MCF 10A (cell line): Measurements from ENCODE around the gene YTHDF1. TPM values are rescaled to one million over a fixed set of nuclear protein-coding genes. Genes with fewer than 3 reads are reported as not detected.

Experiments
- BruUV-seq: library from RNA; stranded (reverse); fragments of 400-500 nt; replicated peaks from 2 replicates; lab custom pipeline; 2021; lab: Mats Ljungman, UMichigan
- CTCF ChIA-PET: fragments of 300-600 bp; sonication (Branson Sonifier 250); formaldehyde crosslinking; extraction: SDS; loops from one replicate; lab custom pipeline; 2021; ENCODE audit warnings: antibody characterized with exemption, inconsistent platforms; lab: Yijun Ruan, JAX
- POLR2A ChIA-PET: fragments of 300-600, 350-650 bp; sonication (Branson Sonifier 250); formaldehyde crosslinking; extraction: SDS; loops from one replicate; lab custom pipeline; 2020; ENCODE audit warnings: antibody characterized with exemption, inconsistent platforms; lab: Yijun Ruan, JAX
- DNase-seq: peaks from one replicate; pipeline ENCODE4 v3.0.0-alpha.2; 2018; ENCODE audit not compliant: unreplicated experiment
- H3K27ac Mint-ChIP-seq: one replicate; pipeline ENCODE4 v1.8.0; 2022; ENCODE audit warnings: mild to moderate bottlenecking, low read depth, mixed read lengths; ENCODE audit not compliant: unreplicated experiment
- H3K27me3 Mint-ChIP-seq: one replicate; pipeline ENCODE4 v1.8.0; 2022; ENCODE audit warnings: mixed read lengths; ENCODE audit not compliant: insufficient read depth, unreplicated experiment
- H3K36me3 Mint-ChIP-seq: one replicate; pipeline ENCODE4 v1.8.0; 2022; ENCODE audit warnings: mild to moderate bottlenecking, moderate library complexity, mixed read lengths; ENCODE audit not compliant: insufficient read depth, unreplicated experiment
- H3K4me1 Mint-ChIP-seq: one replicate; pipeline ENCODE4 v1.8.0; 2022; ENCODE audit warnings: mixed read lengths; ENCODE audit not compliant: insufficient read depth, unreplicated experiment
- H3K4me3 Mint-ChIP-seq: one replicate; pipeline ENCODE4 v1.8.0; 2022; ENCODE audit warnings: mild to moderate bottlenecking, moderate library complexity, mixed read lengths; ENCODE audit not compliant: unreplicated experiment
- H3K9me3 Mint-ChIP-seq: one replicate; pipeline ENCODE4 v1.8.0; 2022; ENCODE audit warnings: mixed read lengths; ENCODE audit not compliant: unreplicated experiment
- intact Hi-C: fragments of 100-400 bp; cut with micrococcal nuclease; formaldehyde crosslinking; loops from 2 replicates; pipeline ENCODE4 v1.14.1; 2022
- total RNA-seq: library from RNA; stranded (reverse); gene quantifications from 2 replicates; pipeline ENCODE4 v1.2.3, GENCODE V29; 2022
- TF ChIP-seq, protein P1 (sequence below): fragments of 200-600 bp; IDR thresholded peaks from one replicate; pipeline ENCODE4 v1.8.0; 2022; ENCODE audit warnings: antibody characterized with exemption, mild to moderate bottlenecking; ENCODE audit not compliant: unreplicated experiment

YTHDF1 gene
- total RNA-seq, 1 experiment from 2014 or later, result 49.5 TPM

DNA sequence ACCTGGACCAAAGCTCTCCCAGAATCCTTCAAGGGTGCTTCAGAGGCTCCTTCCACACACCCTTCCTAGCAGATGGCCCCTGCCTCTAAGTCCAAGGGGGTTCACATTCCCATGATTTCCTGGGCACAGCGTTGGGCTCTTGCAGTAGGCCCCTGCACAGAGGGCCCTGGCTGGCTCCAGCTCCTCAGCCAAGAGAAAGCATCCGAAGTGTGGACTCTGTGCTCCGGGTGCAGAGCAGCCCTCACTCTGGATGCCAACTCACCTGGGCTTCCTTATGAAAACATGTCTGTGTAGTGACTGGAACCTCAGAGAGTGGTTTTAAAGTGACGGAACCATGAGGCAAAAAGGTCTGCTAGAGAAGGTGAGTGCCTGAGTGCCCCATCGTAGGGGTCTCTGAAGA lies 11.6 kb downstream of the YTHDF1 start:
- no TSS peak for BruUV-seq
- H3K9me3 Mint-ChIP-seq, result no peaks in the 10 kb centered on the region
- TF ChIP-seq, protein P1, sequence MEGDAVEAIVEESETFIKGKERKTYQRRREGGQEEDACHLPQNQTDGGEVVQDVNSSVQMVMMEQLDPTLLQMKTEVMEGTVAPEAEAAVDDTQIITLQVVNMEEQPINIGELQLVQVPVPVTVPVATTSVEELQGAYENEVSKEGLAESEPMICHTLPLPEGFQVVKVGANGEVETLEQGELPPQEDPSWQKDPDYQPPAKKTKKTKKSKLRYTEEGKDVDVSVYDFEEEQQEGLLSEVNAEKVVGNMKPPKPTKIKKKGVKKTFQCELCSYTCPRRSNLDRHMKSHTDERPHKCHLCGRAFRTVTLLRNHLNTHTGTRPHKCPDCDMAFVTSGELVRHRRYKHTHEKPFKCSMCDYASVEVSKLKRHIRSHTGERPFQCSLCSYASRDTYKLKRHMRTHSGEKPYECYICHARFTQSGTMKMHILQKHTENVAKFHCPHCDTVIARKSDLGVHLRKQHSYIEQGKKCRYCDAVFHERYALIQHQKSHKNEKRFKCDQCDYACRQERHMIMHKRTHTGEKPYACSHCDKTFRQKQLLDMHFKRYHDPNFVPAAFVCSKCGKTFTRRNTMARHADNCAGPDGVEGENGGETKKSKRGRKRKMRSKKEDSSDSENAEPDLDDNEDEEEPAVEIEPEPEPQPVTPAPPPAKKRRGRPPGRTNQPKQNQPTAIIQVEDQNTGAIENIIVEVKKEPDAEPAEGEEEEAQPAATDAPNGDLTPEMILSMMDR, result no peak
- no peaks in the 10 kb centered on the region for H3K27me3 Mint-ChIP-seq
- H3K27ac Mint-ChIP-seq, result no peak overlapping the region
- peaks cover 11% of the 10 kb centered on the region for H3K4me1 Mint-ChIP-seq
- peaks cover 87% of the 10 kb centered on the region for H3K36me3 Mint-ChIP-seq
- ChIA-PET CTCF (interaction anchor here (1.5 to 4.3 kb wide), 3 partner anchors 9 to 31 kb away, joined by 3 to 20 read pairs (median 3); partner anchors contain the start of gene BIRC7), POLR2A (interaction anchor here (1.6 kb wide), 1 partner anchor 10 kb away, joined by 8 read pairs; no protein-coding TSS in a partner anchor)
- no peak for DNase-seq
- intact Hi-C loops, result no loop called here
- no peak overlapping the region for H3K4me3 Mint-ChIP-seq

DNA sequence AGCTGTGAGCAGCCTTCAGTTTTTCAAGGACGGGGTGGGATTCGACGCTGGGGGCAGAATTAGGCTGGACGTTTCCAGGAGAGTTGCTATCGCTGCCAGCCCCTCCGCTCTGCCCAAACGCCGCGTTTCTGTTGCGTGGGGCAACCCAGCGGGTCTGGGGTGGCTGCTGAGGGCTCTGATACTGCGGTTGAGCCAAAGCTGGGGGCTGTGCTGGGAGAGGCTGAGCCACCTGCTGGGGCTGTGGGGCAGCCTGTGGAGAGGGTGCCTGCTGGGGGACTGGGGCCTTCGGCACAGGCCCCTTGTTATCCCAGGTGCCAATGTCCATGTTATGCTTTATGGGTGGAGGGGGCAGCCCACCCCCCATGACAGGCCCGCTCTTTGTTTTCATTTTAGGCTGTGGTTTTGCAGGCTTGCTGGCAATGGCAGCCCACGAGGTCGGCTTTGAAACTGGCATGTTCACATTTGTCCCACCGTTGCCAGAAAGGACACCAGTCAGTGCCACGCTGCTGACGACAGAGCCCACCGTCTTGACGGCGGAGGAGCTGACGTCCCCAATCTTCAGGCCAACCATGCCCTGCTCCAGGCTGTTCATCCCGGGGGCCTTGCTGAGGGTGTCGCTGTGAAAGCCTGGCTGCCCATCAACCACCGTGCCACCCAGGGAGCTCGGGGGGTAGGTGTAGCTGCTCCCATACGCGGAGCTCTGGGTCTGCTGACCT lies 13.0 kb downstream of the YTHDF1 start:
- Mint-ChIP-seq H3K27ac (no peak overlapping the region), H3K36me3 (peaks cover 88% of the 10 kb centered on the region), H3K4me1 (peaks cover 11% of the 10 kb centered on the region), H3K9me3 (no peaks in the 10 kb centered on the region), H3K27me3 (no peaks in the 10 kb centered on the region), H3K4me3 (no peak overlapping the region)
- DNase-seq, result no peak
- CTCF ChIA-PET, result interaction anchor here (0.7 to 4.3 kb wide), 6 partner anchors 10 to 32 kb away, joined by 3 to 20 read pairs (median 4); partner anchors contain the start of genes BIRC7 and YTHDF1
- TF ChIP-seq, protein P1, result no peak
- POLR2A ChIA-PET, result interaction anchor here (1.6 kb wide), 1 partner anchor 12 kb away, joined by 8 read pairs; no protein-coding TSS in a partner anchor
- intact Hi-C loops, result no loop called here
- BruUV-seq, result no TSS peak

DNA sequence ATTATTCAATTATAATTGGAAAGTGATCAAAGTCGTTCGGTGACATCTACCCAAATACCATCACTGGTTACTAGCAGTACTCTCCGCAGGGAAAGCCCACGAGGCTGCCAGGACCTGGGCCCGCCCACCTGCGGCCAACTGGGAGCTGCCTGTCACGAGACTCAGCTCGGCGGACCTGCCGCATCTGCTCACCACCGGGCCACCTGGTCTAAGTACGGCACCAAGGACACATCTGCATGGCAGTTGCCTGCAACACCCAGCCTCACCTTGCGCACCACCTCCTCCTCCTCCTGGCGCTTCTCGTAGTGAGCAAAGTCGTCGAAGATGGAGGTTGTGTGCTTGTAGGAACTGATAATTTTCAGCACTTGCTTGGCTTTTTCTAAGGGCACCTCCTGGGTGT lies 13.9 kb downstream of the YTHDF1 start:
- no peaks in the 10 kb centered on the region for H3K9me3 Mint-ChIP-seq
- POLR2A ChIA-PET, result no interaction called here
- BruUV-seq, result no TSS peak
- DNase-seq, result no peak
- H3K4me1 Mint-ChIP-seq, result peaks cover 11% of the 10 kb centered on the region
- TF ChIP-seq, protein P1, result no peak
- H3K27ac Mint-ChIP-seq, result no peak overlapping the region
- intact Hi-C loops, result no loop called here
- CTCF ChIA-PET, result no interaction called here
- no peaks in the 10 kb centered on the region for H3K27me3 Mint-ChIP-seq
- H3K4me3 Mint-ChIP-seq, result no peak overlapping the region
- peaks cover 80% of the 10 kb centered on the region for H3K36me3 Mint-ChIP-seq

DNA sequence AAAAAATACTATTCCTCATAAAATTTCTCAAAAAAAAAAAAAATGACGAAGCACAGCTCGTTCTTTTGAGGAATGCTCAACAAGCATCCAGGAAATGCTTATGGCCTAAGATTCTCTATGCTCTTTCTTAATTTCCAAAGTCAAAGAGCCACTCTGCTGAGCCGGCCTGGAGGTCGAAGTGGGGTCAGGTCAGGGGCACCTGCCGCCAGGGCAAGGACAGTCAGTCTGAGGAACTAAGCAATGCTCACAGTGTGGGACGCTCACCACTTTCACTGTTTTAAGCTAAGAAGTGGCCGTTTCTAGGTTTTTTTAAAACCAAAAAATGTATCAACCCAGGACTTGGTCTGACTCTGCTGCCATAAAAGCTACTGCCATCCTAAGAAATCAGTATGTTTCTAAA lies 17.3 kb downstream of the YTHDF1 start:
- Mint-ChIP-seq H3K36me3 (peaks cover 78% of the 10 kb centered on the region), H3K4me3 (no peak overlapping the region), H3K27me3 (no peaks in the 10 kb centered on the region), H3K27ac (no peak overlapping the region), H3K9me3 (no peaks in the 10 kb centered on the region), H3K4me1 (no peaks in the 10 kb centered on the region)
- intact Hi-C loops, result no loop called here
- BruUV-seq, result no TSS peak
- ChIA-PET POLR2A (interaction anchor here (1.2 to 2.4 kb wide), 3 partner anchors 14 to 18 kb away, joined by 3 to 8 read pairs (median 7); no protein-coding TSS in a partner anchor), CTCF (interaction anchor here (0.6 to 1.4 kb wide), 8 partner anchors 8 to 609 kb away, joined by 3 to 4 read pairs (median 3); no protein-coding TSS in a partner anchor)
- no peak for DNase-seq
- TF ChIP-seq, protein P1, result no peak
